Liver (tissue), 9 donors: ENCODE measurements around the gene WDR49. TPM values are rescaled to one million over a fixed set of nuclear protein-coding genes. Genes with fewer than 3 reads are reported as not detected.

Experiments
- DNase-seq: peaks from one replicate; pipeline ENCODE4 v3.0.0-alpha.2; 2017; ENCODE audit warnings: low spot score
- H3K27ac ChIP-seq, 2 donors: one replicate each; pipeline ENCODE4 v1.7.0; 2013; ENCODE audit warnings: inconsistent platforms in 2 of 2, low read length in 2 of 2, control low read depth in 1 of 2, low read depth in 1 of 2, mild to moderate bottlenecking in 1 of 2
- H3K27me3 ChIP-seq, 4 donors: one replicate each; pipeline versions ENCODE4 v1.6.1 to v1.7.0; 2013; ENCODE audit warnings: low read length in 3 of 4, inconsistent platforms in 1 of 4, mild to moderate bottlenecking in 1 of 4, moderate library complexity in 1 of 4; ENCODE audit not compliant: control insufficient read depth in 4 of 4, insufficient read depth in 4 of 4
- H3K36me3 ChIP-seq, 4 donors: one replicate each; pipeline versions ENCODE4 v1.6.1 to v1.7.0; 2013; ENCODE audit warnings: low read length in 3 of 4, mild to moderate bottlenecking in 3 of 4, low read depth in 1 of 4, moderate library complexity in 1 of 4; ENCODE audit not compliant: control insufficient read depth in 4 of 4, insufficient read depth in 3 of 4
- H3K4me1 ChIP-seq, 4 donors: one replicate each; pipeline versions ENCODE4 v1.6.1 to v1.7.0; 2013; ENCODE audit warnings: low read length in 3 of 4, mild to moderate bottlenecking in 3 of 4, moderate library complexity in 1 of 4; ENCODE audit not compliant: control insufficient read depth in 4 of 4, insufficient read depth in 4 of 4
- H3K4me3 ChIP-seq, 3 donors: one replicate each; pipeline versions ENCODE4 v1.6.1 to v1.7.0; 2013; ENCODE audit warnings: low read length in 3 of 3, control low read depth in 1 of 3, low read depth in 1 of 3, mild to moderate bottlenecking in 1 of 3
- H3K9ac ChIP-seq, 2 donors: one replicate each; pipeline ENCODE4 v1.7.0; 2013; ENCODE audit warnings: low read length in 2 of 2, mild to moderate bottlenecking in 2 of 2, moderate library complexity in 2 of 2, control low read depth in 1 of 2, low read depth in 1 of 2
- H3K9me3 ChIP-seq, 4 donors: one replicate each; pipeline versions ENCODE4 v1.6.1 to v1.7.0; 2013; ENCODE audit warnings: low read length in 3 of 4; ENCODE audit not compliant: control insufficient read depth in 4 of 4
- CTCF ChIP-seq: fragments of 150-350 bp; IDR thresholded peaks from 2 replicates; pipeline ENCODE4 v1.5.1; 2017; ENCODE audit warnings: improper control_type of control experiment, low read depth, low read length; ENCODE audit not compliant: missing input control
- FOXA1 ChIP-seq: IDR thresholded peaks from 2 replicates; pipeline ENCODE4 v1.6.1; 2016; ENCODE audit warnings: antibody characterized with exemption
- FOXA2 ChIP-seq: IDR thresholded peaks from 2 replicates; pipeline ENCODE4 v1.6.1; 2016; ENCODE audit warnings: antibody characterized with exemption
- GABPA ChIP-seq, 2 donors: IDR thresholded peaks in 1 of 2; conservative IDR thresholded peaks in 1 of 2; 2 replicates each; pipeline ENCODE4 v1.6.1; 2016; ENCODE audit warnings: antibody characterized with exemption in 2 of 2, mild to moderate bottlenecking in 1 of 2, moderate library complexity in 1 of 2
- HNF4A ChIP-seq, 2 donors: conservative IDR thresholded peaks; 2 replicates each; pipeline ENCODE4 v1.6.1; 2016; ENCODE audit warnings: antibody characterized with exemption in 2 of 2, mild to moderate bottlenecking in 2 of 2
- HNF4G ChIP-seq: IDR thresholded peaks from 2 replicates; pipeline ENCODE4 v1.6.1; 2016; ENCODE audit warnings: antibody characterized with exemption
- JUND ChIP-seq, 2 donors: IDR thresholded peaks; 2 replicates each; pipeline ENCODE4 v1.6.1; 2016; ENCODE audit warnings: antibody characterized with exemption in 2 of 2
- MAX ChIP-seq: IDR thresholded peaks from 2 replicates; pipeline ENCODE4 v1.6.1; 2016; ENCODE audit warnings: antibody characterized with exemption
- NR2F2 ChIP-seq: IDR thresholded peaks from 2 replicates; pipeline ENCODE4 v1.6.1; 2016; ENCODE audit warnings: antibody characterized with exemption
- RAD21 ChIP-seq, 2 donors: IDR thresholded peaks; 2 replicates each; pipeline ENCODE4 v1.6.1; 2016; ENCODE audit warnings: antibody characterized with exemption in 2 of 2, mild to moderate bottlenecking in 2 of 2
- TAF1 ChIP-seq: conservative IDR thresholded peaks from 2 replicates; pipeline ENCODE4 v1.6.1; 2016; ENCODE audit warnings: antibody characterized with exemption, mild to moderate bottlenecking
- YY1 ChIP-seq: IDR thresholded peaks from 2 replicates; pipeline ENCODE4 v1.6.1; 2016; ENCODE audit warnings: antibody characterized with exemption, mild to moderate bottlenecking
- whole genome bisulfite sequencing: extraction: QIAGEN DNeasy Blood & Tissue Kit; methylation state at CpG from one replicate; pipeline ENCODE4 v1.1.7; 2013; 5-methylcytosine and 5-hydroxymethylcytosine counted together
- polyA plus RNA-seq, 2 donors: library from polyadenylated mRNA; stranded (reverse) in 1 of 2; unstranded in 1 of 2; fragments of 200-250 nt in 1 of 2; fragments of >200 nt in 1 of 2; fragmentation: Nextera tagmentation in 1 of 2; extraction: Ambion mirVana in 1 of 2; gene quantifications; one replicate each; pipeline versions ENCODE4 v1.2.1 to v1.2.3, GENCODE V29; 2013 to 2015
- total RNA-seq, 2 donors: library from RNA; depleted of rRNA; stranded (reverse); fragments of >200 nt; gene quantifications; one replicate each; pipeline ENCODE4 v1.2.3, GENCODE V29; 2014
- TF ChIP-seq, protein P1 (sequence below): IDR thresholded peaks from 2 replicates; pipeline ENCODE4 v1.6.1; 2016; ENCODE audit warnings: antibody characterized with exemption, mild to moderate bottlenecking
- donor health status: healthy.
- donor health status: healthy.
- donor health status: healthy.
- donor health status: healthy.
- donor health status: healthy.

WDR49 gene
- total and polyA plus RNA-seq, 4 donors = 0.23 to 0.42 TPM; not detected in 2

DNA sequence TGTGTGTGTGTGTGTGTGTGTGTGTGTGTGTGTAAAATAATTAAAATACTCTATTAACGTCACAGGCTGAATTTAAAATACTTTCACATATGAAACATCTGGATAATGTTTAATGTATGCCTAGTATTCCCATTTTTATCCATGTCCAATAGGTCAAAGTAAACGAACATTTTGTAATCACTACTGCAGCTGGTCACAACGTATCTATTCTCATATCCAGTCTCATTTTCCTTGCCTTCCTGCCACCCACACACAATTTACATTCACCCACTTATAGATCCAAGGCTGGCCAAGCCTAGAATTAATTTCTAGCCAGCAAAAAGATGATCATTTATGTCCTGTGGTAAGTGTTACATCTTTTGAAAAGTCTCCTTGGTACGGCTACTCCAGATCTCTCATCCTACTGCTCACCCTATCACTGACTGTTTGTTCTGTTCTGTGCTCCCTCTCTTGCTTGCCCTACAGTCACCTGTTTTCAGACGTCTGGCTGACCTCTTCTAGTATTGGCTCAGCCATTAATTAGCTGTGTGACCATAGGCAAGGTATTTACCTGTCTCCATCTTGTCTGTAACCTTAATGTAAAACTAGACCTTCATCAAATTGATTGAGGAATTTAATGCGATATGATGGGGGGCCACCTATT is 197.5 kb downstream of the WDR49 start:
- no peaks in the 10 kb centered on the region for H3K27me3 ChIP-seq
- no peaks in the 10 kb centered on the region for H3K9me3 ChIP-seq
- H3K36me3 ChIP-seq = no peaks in the 10 kb centered on the region
- H3K27ac ChIP-seq = no peak overlapping the region
- no peak for DNase-seq
- 68% methylated on average over 6 of the region's 6 CpGs for WGBS
- no peaks in the 10 kb centered on the region for H3K4me1 ChIP-seq
- TF ChIP-seq CTCF = no peak
- TF ChIP-seq TAF1 = no peak
- TF ChIP-seq NR2F2 = no peak
- no peak for TF ChIP-seq JUND (IDR thresholded peaks at IDR 0.05)
- TF ChIP-seq YY1 = no peak
- no peak for TF ChIP-seq FOXA2
- no peak for TF ChIP-seq MAX
- TF ChIP-seq GABPA (IDR thresholded peaks at IDR 0.05 in 1 of 2, conservative IDR thresholded peaks at IDR 0.05 in 1 of 2) = no peak
- TF ChIP-seq HNF4G = no peak
- no peak for TF ChIP-seq HNF4A (conservative IDR thresholded peaks at IDR 0.05)
- no peak overlapping the region for H3K9ac ChIP-seq
- H3K4me3 ChIP-seq = no peak overlapping the region

DNA sequence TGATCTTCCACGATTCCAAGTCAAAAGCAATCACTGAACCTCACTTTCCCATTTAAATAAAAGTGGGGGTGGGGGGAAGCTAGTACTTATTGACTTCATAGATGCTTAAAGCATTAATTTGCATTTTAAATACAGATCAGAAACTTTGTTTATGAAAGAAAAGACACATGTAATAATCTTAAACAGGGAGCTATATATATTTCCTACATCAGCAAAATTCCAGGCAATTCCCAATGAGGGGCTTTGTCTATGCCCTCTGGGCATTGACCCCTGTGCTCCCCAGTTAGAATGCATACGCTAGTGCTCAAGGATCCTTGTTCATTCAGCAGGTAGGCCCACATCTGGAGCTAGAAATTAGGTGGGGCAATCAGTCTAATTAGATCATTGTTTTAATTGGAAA is 199.9 kb downstream of the WDR49 start:
- DNase-seq = no peak
- TF ChIP-seq FOXA1 = no peak
- TF ChIP-seq, protein P1, sequence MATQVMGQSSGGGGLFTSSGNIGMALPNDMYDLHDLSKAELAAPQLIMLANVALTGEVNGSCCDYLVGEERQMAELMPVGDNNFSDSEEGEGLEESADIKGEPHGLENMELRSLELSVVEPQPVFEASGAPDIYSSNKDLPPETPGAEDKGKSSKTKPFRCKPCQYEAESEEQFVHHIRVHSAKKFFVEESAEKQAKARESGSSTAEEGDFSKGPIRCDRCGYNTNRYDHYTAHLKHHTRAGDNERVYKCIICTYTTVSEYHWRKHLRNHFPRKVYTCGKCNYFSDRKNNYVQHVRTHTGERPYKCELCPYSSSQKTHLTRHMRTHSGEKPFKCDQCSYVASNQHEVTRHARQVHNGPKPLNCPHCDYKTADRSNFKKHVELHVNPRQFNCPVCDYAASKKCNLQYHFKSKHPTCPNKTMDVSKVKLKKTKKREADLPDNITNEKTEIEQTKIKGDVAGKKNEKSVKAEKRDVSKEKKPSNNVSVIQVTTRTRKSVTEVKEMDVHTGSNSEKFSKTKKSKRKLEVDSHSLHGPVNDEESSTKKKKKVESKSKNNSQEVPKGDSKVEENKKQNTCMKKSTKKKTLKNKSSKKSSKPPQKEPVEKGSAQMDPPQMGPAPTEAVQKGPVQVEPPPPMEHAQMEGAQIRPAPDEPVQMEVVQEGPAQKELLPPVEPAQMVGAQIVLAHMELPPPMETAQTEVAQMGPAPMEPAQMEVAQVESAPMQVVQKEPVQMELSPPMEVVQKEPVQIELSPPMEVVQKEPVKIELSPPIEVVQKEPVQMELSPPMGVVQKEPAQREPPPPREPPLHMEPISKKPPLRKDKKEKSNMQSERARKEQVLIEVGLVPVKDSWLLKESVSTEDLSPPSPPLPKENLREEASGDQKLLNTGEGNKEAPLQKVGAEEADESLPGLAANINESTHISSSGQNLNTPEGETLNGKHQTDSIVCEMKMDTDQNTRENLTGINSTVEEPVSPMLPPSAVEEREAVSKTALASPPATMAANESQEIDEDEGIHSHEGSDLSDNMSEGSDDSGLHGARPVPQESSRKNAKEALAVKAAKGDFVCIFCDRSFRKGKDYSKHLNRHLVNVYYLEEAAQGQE = no peak
- no peaks in the 10 kb centered on the region for H3K4me1 ChIP-seq
- no peak overlapping the region for H3K9ac ChIP-seq
- no peaks in the 10 kb centered on the region for H3K27me3 ChIP-seq
- H3K9me3 ChIP-seq = no peaks in the 10 kb centered on the region
- no peak overlapping the region for H3K4me3 ChIP-seq
- H3K36me3 ChIP-seq = no peaks in the 10 kb centered on the region
- no peak overlapping the region for H3K27ac ChIP-seq
- 91% methylated on average over 2 of the region's 2 CpGs for WGBS

- no peaks in the 10 kb centered on the region for H3K4me1 ChIP-seq
- no peak overlapping the region for H3K4me3 ChIP-seq
- H3K9me3 ChIP-seq = no peaks in the 10 kb centered on the region
- no peaks in the 10 kb centered on the region for H3K36me3 ChIP-seq
- WGBS = 78% methylated on average over 1 of the region's 1 CpG
- no peaks in the 10 kb centered on the region for H3K27me3 ChIP-seq
- TF ChIP-seq CTCF = no peak
- no peak for TF ChIP-seq NR2F2
- TF ChIP-seq MAX = no peak
- no peak for TF ChIP-seq RAD21 (IDR thresholded peaks at IDR 0.05)
- no peak for TF ChIP-seq FOXA2
- no peak for TF ChIP-seq TAF1
- no peak for TF ChIP-seq GABPA (IDR thresholded peaks at IDR 0.05 in 1 of 2, conservative IDR thresholded peaks at IDR 0.05 in 1 of 2)
- DNase-seq = no peak
- no peak overlapping the region for H3K27ac ChIP-seq
- H3K9ac ChIP-seq = no peak overlapping the region
Observed at GRCh38 chr3:167451282-167451681, 202.5 kb downstream of the WDR49 start.
